OCI-LY7 (cell line): ENCODE data around the gene XK.

ENCODE experiments used
- CTCF ChIP-seq: fragments of 200-600 bp; sonication (generic); conservative IDR thresholded peaks from 2 replicates; pipeline ENCODE4 v1.5.1; 2014; ENCODE audit warnings: mild to moderate bottlenecking, antibody characterized with exemption, low read length, moderate library complexity, mixed read lengths
- EZH2phosphoT487 ChIP-seq: fragments of 200-600 bp; sonication (generic); IDR thresholded peaks from 2 replicates; pipeline ENCODE4 v1.6.1; 2018; ENCODE audit warnings: low read depth, borderline replicate concordance, mild to moderate bottlenecking, mixed run types, antibody characterized with exemption, low read length, moderate library complexity, mixed read lengths

GRCh38 chrX:37711991-37712390 lies 26.4 kb downstream of the XK start:
- TF ChIP-seq CTCF (no peak), EZH2phosphoT487 (no peak)
